Fibroblast of skin of right biceps (primary cell): ENCODE measurements around the gene CEP128.

ENCODE experiments used
- DNase-seq: peaks from one replicate; pipeline ENCODE4 v3.0.0-alpha.2; 2013

CEP128 gene

DNA sequence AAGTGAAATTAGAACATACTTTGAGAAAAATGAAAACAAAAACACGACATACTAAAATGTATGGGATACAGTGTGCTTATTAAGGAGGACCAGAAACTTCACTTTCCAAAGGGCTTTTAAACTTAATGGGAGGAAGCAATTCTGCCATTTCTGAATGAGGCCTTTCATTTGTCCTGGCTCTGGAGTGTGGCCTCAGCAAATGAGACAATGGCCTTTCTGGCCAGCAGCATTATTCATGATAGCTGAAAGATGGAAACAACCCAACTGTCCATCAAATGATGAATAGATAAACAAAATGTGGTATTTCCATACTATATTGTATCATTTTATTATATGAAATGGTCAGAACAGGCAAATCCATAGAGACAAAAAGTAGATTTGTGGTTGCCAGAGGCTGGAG, 338.6 kb downstream of the CEP128 start:
- DNase-seq = no peak

DNA sequence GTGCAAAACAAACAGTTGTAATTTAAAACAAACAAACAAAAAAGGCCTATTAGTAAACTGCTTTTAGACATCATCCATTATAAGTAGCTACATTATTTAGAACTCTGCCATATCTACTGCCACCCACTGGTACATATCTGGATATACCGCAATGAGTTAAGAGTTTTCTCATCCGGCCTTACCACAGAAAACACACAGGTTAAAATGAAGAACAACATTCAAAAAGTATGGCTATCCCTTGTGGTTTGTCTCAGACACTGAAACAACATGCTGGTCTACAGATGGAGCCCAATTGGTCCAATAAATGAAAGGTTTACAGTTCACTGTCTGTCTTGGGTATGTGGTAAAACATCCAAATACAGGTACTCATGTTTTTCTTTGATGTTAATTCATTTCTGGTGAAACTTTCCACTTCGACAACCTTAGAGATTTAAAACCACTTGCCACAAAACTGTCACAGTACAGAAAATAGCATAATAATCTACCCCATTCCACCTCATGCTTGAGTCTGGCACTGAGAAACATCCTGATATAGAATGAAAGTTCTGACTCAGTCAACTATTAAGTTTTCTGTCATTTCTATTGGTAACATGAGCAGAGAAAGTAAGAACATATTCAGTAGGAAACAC, 354.3 kb downstream of the CEP128 start:
- peak; percentile 45 for DNase-seq

DNA sequence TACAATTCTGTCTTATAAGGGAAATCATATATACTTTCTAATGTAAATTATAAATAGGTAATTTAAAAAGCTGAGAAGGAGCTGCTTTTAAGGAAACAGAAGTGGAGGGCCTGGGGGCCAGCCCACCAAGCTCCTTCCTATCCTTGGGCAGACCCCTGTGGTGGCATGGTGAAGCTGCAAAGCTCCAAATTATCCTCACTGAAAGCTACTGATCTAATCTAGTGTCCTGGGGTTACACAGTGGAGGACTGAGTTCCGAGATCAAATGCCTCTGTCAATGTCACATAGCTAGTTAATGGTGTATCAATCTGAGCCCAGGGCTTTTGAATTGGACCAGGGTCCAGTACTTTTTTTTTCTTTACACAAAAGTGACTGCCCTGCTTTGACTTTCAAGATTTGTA, 355.4 kb downstream of the CEP128 start:
- no peak for DNase-seq

DNA sequence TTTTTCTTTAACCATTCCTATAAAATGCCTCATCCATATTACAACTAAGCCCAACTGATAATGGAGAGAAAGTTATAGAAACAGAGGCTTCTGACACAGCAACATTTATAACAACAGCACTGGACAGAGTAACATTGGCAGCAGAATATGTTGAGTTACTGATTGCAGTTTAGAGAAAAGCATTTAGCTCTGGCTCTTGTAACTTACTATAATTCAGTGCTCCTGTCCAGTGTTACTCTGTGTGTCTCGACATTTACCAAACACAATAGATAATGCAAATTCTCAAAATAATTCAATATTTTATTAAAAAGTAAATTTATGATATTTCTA, 356.1 kb downstream of the CEP128 start:
- DNase-seq = no peak

DNA sequence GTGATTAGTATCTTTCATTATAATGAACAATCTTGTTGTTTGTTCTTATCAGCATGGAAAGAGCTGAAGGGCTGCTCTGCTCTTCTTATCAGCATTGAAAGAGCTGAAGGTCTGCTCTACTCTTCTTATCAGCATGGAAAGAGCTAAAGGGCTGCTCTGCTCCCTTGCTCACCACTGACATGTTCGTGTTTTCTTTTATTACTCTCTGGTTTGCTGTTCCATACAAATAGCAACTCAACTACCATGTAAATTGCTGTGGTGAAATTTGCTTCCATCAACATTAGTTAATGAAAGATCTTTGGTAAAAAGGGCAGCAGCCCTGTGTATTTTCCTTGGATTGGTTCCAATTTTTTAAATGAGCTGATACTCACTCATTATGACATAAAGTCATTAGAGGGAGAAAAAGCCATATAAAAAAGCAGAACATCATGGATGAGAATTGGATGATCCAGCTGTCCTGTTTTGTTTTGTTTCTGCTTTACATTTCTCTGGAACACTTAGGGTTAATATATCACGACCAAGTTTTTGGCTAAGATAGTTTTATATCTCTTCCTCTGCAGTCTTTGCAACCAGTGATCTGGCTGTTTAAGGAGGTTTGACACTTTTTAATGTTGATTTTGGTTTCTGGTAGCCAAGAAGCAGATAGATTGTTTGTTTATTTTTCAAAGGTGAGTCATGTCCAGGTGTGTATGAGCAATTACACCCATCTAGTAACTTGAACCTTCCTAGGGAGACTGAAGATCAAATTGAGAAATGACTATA, 356.6 kb downstream of the CEP128 start:
- DNase-seq = no peak

DNA sequence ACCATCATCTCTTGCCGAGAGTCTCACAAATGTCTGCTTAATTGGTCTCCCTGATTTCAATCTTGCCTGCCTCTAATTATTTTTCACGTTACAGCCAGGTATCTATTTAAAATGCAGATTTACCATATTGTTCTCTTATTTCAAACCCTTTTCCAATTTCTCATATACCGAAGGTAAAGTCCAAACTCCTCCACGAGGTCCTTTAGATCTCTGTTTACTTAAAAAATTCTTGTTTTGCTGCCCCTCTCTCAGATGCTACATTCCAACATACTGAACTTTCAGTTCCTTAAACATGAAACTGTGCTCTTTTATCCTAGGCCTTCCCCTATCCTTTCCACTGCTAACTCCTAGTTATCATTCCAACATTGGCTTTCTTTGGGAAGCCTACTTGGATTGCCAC, 363.9 kb downstream of the CEP128 start:
- DNase-seq = no peak

DNA sequence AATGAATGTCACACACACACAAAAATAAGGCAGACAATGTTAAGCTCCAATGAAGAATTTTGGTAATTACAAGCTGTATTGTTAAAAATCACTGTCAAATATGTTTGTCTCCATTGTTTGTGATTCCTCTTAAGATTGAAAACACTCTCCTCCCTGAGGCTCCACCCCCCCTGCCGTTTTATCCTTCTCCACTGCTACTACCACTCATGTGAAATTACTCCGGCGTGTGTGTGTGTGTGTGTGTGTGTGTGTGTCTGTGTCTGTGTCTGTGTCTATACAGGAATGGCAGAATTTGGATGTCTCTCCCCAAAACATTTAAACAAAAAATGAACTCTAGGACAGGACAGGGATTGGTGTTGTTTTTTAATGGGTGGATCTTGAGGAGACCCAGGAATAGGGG, 365.1 kb downstream of the CEP128 start:
- DNase-seq = no peak

DNA sequence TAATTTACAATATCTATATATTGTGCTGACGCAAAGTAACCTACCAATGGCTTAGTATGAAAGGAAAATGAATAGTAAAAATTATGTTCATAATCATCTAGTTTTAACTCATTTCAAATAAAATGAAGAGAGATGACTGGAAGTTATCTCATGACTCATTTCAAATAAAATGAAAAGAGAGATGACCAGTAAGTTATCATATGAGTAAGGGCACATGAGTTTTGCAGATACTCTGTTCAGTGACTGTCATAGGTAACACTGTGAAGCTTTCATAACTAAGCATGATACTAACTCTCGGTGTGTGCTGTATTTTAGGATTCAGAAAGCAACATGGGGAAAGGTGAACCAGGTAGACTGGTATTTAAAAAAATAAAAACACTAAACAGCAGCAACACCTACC, 365.8 kb downstream of the CEP128 start:
- no peak for DNase-seq

DNA sequence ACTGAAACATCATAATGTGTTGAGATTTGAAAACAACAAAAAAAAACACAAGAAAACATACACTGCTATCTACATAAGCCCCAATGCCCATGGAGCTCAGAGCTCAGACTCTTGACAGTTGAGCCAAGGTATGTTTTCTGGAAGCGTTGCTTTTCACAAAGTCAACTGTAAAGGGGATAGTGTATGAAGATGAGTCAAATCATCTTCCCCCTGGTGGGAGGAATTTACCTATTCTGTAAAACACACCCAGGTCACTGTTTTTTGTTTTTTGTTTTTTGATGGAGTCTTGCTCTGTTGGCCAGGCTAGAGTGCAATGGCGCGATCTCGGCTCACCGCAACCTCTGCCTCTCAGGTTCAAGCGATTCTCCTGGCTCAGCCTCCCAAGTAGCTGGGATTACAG, 368.9 kb downstream of the CEP128 start:
- no peak for DNase-seq

DNA sequence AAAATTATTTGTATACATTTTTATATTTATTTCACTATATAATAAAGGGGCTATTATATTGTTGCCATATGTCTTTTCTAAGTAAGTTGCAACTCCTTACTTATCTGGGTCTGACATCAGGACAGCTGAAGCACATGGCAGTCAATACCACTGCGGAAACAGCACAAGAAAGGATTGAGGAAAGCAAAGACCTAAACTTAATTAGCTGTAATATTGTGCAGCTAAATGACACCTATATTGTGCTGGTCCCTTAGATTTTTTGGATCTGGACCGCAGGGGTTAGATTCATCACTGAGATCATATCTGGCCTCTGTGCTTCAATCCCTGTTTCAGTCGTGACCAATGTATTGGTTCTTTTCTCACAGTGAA, 370.6 kb downstream of the CEP128 start:
- no peak for DNase-seq

DNA sequence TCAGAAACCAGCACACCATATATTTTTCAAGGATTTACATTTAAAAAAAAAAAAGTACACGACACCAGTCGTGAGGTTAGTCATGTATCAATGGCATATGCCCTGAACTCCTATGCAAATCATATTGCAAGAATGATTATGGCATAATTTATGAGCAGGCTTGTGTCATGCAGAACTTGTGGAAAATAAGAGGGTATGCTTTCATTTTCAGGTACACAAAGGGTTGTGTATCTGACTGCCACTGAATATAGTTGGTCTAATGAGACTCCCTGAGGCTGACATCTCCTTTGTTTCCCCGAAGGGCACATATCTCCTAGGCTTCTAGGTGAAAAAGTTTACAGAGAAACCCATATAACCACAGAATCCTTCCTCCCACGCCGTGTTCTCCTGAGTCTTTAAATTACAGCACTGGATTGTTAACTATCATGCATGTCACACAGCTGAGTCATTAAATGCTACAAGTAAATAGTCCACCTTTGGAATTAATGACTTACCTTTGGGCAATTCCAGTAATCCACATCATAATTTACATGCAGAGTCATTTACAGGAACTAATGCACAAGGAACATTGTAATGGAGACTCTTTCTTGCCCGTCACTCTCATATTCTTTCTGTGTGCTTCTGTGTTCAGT, 373.5 kb downstream of the CEP128 start:
- DNase-seq = peak; percentile 60

DNA sequence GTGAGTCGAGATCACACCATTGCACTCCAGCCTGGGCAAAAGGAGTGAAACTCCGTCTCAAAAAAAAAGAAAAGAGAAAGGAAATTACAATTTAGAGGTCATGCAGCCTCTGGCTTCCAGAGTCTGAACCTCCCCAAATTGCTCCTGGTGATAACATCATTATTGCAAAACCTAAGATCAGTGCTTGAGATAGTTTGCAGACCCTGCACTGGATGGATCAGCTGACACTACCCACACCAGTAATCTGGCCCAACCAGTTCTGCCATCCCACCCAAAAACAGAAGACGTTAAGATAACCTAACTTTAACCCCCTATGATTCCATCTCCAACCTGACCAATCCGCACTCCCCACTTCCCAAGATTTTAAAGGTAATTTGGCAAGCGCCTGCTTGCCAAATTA, 376.5 kb downstream of the CEP128 start:
- DNase-seq = no peak

DNA sequence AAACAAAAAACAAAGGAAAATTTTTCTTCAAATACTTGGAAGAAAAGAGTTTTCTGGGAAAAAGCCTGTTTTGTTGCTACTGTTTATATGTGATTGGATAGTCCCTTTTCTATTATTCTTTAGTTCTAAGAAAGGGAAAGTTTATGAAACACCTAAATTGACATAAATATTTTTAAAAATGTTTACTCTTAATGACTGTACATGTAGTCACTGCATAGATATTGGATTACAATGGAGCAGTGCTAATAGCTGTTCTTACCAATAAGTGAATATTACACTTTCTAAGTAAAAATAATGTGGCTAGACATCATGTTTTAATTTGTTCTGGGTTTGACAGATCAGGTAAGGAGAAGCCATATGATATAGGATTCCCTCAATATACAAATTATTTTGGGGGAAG, 377.5 kb downstream of the CEP128 start:
- no peak for DNase-seq

DNA sequence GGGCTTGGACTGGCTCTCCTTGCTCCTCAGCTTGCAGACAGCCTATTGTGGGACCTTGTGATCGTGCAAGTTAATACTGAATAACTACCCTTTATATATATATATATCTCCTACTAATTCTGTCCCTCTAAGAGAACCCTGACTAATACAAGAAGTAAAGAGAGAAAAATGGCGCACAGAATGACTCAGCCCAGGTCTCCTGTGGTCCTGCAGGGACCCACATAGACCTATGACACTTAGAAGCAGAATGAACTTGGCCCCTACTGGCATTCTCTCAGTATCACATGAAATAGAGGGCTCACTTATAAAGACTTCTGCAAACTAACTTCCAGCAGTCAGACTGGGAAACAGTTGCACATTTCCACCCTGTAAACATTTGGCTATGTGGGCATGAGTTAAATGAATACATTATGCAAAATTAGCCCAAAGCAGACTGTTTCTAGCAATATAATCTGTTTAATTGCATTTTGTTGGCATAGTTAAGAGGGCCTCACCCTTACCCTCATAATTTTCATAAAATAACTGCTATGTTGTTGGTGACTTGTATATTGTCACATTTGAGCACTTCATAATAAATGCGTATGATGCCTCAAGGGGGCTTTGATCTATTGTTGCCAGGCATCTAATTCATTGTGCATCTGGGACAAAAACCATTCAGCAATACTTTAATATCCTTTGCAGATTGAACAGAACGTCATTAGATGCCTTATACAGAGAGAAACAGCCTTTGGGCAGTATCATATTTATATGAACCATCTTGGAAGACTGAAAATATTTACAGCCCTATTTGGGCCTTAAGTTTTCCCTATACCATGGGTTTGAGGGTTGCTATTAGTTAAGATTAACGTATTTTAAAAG, 380.5 kb downstream of the CEP128 start:
- no peak for DNase-seq

DNA sequence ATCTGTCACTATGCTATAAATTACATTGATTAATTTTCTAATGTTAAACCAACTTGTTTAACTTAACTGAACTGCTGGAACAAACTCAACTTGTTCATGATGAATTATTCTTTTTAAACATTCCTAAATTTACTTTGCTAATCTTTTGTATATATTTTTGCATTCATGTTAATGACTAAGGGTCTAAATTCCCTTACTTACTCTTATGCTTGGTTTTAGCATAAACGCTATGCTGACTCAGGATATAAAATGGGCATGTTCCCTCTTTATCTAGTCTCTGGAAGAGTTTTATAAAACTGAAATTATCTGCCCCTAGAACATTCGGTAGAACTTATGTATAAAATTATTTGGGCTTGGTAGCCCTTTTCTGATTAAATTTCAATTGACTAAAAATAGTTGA, 387.4 kb downstream of the CEP128 start:
- DNase-seq = no peak

DNA sequence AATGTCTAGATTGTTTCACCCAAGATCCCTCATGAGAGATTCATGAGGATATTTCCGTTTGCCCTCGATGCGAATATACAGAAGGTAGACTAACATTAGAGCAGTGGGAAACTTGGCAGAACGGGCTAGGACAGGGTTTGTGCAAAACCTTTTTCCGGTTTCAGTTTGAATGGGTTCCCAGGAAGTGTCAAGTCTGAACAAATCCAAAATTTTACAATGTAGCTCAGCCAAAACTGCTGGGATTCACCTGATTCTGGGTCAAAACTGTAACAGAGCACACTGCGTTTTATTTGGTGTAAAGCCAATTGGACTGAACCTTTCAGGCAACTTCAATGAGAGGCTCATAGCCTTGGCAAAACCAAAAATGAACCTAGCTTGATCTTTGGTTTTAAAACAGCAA, 392.4 kb downstream of the CEP128 start:
- no peak for DNase-seq

DNA sequence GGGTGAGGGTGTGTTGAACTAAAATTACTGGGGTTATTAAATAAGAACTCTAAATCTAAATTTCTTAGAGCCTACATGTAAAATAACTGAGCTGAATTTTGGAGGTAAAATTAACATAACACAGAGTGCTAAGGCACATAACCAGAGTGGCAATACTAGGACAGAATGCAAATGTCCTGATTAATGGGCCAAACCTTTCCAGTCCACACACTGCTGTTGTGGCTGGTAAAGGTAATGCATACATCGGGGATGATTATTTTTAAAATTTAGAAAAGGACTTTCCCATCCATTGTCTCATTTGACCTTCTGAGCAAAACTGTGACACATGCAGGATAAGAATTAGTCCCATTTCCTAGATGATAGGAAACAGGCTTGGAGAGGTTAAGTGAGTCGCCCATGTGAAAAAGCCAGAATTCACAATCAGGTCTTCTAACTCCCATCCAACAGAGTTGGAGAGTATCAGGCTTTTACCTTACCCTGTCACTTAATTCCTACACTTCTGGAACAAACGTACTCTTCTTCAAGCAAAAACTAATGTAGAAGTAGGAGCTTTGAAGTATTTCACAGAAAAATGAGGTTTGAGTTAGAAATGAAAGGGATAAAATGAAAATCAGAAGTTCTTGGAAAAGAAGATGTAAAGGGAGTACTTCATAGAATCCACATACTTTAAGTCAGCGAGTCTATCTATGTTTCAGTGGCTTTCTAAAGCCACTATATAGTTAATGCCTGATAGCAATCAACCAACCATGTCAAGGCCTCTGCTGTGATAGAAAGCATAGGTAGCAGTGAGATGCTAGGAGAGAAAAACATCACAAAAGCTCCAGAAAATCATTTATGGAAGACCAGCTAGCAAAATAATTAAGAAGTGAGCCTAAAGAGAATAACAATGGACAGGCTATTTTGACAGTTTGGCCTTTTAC, 395.3 kb downstream of the CEP128 start:
- no peak for DNase-seq

DNA sequence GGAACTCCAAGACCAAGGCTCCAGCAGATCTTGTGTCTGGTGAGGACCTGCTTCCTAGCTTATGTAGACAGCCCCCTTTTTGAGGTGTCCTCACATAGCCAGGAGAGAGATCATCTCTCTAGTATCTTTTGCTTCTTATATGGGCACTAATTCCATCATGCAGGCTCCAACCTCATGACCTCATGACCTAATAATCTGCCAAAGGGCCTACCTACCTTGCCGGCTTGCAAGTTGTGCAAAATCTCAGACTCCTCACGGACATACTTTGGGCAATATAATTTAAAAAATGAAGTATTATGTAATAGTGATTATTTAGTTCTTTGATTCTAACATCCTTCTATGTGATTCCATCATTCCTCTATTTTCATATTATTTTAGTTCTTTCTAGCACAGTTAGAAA, 397.2 kb downstream of the CEP128 start:
- DNase-seq = no peak

DNA sequence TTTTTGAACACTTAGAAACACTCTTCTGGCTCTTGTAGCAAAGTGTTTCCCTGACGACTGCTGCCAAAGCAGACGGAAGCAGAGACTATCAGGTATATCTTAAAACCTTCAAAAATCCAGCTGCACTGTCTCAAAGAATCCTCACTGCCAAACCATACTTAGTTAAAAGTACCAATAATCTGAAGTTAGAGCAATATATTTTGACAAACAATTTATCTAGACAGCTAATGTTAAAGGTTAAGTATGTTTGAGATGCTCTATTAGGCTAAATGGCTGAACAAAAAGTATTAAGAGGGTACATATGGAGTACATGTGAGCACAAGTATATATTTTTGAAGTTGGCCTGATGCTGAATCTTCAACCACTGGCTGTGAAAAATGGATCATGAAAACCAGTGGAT, 398.3 kb downstream of the CEP128 start:
- DNase-seq = no peak

DNA sequence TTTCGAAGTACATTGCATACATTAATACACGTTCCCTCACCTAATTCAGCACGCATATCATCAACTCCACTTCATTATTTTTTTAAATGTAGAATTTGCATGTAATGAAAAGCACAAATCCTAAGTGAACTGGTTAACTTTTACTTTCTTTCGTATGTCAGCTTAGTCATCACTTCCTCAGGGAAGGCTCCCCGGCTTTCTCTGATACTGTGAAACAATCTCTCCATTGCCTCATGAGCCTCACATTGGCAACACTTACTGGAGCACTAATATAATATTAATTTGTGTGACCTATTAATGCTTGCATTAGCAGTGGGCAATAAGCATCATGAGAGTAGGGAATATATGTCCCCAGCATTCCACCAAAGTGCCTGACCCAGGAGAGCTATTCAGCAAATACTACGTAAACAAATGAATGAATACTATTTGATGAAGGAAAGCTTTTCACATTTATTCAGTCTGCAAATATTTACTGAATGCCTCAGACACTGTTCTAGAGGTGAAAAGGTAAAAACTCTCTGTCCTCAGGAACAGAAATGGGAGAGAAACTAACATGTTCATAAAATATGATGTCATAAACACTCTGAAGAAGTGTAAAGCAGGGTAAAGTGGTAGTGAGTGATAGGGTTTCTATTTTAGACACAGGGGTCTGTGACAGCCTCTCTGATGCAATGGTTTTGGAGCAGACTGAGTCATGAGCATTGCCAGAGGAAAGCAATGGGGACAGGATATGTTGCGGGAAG, 402.7 kb downstream of the CEP128 start:
- peak; percentile 16 for DNase-seq

DNA sequence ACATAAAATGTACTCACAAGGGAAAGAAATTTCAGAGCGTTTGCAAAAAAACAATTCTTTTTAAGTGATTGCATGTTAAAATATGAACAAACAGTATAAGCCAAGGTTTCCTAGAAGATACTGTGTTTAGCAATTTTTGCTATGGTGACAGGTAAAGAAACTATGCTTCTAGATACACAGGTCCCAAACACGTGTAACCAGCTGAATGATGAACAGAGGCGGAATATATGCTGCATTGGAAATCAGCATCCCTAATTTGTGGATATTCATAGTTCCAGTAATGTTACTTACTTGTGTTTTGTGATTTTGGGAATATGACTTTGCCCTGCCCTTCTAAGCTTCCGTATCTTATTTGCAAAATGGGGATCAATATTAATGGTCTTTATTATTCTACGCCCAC, 403.9 kb downstream of the CEP128 start:
- no peak for DNase-seq

DNA sequence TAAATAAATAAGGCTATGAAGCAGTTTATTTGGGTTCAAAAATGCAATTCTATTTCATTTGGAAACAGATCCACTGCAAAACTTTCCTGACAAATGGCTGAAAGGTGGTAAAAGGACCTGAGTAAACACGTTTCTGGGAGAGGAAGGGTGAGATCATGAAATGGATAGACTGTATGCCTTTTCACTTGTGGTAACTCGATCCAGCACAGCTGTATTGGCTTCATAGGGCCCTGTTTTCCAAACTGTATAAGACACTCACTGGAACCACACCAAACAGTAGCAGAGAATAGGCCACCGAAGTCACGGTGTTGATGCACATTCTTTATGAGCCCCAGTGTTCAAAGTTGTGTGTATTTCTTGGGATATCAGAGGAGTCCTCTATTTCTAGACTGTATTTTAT, 405.1 kb downstream of the CEP128 start:
- no peak for DNase-seq
